HG02938 (cell line): ENCODE measurements around the gene AEBP1.

ENCODE experiments used
- ATAC-seq: cut with Tn5 transposase; IDR thresholded peaks from one replicate; pipeline ENCODE4 v1.9.1; 2021; ENCODE audit warnings: mild to moderate bottlenecking, moderate library complexity; ENCODE audit not compliant: unreplicated experiment

The AEBP1 gene

DNA sequence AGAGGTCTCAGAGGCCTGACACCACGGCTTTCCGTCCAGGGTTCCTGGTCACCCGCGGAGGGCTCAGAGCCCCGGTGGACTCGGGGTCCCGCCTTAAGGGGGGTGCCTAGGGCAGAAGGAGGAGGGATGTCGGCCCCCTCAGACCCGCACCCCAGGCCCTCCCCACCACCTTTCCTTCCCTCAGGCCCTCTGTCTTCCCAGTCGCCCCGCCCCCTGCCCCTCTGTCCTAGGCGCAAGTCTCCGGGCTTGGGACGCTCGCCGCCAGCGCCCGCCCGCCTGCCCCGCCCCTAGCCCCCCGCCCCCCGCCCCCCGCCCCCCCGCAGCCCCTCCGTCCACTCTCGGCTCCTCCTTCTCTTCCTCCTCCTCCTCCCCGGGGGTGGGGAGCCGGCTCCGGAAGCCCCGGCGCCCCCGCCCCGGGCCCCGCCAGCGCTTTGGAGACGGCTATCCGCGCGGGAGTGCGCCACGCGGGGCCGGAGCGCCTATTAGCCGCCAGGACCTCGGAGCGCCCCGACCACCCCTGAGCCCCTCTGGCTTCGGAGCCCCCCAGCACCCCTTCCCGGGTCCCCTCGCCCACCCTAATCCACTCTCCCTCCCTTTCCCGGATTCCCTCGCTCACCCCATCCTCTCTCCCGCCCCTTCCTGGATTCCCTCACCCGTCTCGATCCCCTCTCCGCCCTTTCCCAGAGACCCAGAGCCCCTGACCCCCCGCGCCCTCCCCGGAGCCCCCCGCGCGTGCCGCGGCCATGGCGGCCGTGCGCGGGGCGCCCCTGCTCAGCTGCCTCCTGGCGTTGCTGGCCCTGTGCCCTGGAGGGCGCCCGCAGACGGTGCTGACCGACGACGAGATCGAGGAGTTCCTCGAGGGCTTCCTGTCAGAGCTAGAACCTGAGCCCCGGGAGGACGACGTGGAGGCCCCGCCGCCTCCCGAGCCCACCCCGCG, at the start of gene AEBP1:
TSS of gene AEBP1 (plus strand) at position 423 of the 937 bp plus-strand sequence. CDS start at position 744, 321 bp downstream.
- no peak for ATAC-seq

GRCh38 chr7:44056681-44057080, 47.5 kb upstream of the AEBP1 start:
- ATAC-seq, result no peak

- ATAC-seq, result no peak
Measured at GRCh38 chr7:44057181-44057848, 46.8 kb upstream of the AEBP1 start.

GRCh38 chr7:44057849-44058758, 46.0 kb upstream of the AEBP1 start:
- no peak for ATAC-seq

GRCh38 chr7:44058759-44059218, 45.4 kb upstream of the AEBP1 start:
- ATAC-seq, result no peak

GRCh38 chr7:44059219-44060090, 44.7 kb upstream of the AEBP1 start:
- peak; percentile 44 for ATAC-seq

DNA sequence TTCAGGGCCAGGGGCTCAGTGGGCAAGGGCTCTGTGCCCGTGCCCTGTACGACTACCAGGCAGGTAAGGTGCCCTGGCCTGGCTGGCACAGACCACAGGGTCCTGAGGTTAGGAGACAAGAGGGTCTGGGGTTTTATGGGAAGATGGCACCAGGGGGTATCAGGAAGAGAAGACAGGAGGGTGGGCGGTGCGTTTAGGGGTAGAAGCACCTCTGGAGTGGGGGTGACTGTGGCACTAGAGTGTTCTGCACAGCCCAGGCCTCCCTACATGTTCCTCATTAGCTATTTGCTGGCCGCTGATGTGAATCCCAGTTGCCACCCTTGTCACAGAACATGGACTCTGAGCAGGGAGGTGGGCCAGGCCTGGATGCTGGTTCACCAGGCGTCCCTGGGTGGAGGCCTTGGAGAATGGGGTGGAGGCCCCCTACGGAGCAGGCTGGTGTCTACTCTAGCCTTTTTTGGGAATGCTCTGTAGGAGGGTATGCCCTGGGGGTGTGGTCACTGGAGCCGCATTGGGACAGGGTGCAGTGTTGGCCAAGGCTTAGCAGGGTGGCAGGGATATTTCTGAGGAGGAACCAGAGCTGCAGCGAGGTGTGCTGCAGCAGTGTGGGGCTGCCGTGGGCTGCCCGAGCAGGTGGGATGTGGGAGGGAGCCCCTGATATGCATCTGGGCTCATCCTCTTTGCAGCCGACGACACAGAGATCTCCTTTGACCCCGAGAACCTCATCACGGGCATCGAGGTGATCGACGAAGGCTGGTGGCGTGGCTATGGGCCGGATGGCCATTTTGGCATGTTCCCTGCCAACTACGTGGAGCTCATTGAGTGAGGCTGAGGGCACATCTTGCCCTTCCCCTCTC, 43.8 kb upstream of the AEBP1 start:
- ATAC-seq, result no peak

DNA sequence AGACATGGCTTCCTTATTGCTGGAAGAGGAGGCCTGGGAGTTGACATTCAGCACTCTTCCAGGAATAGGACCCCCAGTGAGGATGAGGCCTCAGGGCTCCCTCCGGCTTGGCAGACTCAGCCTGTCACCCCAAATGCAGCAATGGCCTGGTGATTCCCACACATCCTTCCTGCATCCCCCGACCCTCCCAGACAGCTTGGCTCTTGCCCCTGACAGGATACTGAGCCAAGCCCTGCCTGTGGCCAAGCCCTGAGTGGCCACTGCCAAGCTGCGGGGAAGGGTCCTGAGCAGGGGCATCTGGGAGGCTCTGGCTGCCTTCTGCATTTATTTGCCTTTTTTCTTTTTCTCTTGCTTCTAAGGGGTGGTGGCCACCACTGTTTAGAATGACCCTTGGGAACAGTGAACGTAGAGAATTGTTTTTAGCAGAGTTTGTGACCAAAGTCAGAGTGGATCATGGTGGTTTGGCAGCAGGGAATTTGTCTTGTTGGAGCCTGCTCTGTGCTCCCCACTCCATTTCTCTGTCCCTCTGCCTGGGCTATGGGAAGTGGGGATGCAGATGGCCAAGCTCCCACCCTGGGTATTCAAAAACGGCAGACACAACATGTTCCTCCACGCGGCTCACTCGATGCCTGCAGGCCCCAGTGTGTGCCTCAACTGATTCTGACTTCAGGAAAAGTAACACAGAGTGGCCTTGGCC, 43.0 kb upstream of the AEBP1 start:
- ATAC-seq, result no peak

DNA sequence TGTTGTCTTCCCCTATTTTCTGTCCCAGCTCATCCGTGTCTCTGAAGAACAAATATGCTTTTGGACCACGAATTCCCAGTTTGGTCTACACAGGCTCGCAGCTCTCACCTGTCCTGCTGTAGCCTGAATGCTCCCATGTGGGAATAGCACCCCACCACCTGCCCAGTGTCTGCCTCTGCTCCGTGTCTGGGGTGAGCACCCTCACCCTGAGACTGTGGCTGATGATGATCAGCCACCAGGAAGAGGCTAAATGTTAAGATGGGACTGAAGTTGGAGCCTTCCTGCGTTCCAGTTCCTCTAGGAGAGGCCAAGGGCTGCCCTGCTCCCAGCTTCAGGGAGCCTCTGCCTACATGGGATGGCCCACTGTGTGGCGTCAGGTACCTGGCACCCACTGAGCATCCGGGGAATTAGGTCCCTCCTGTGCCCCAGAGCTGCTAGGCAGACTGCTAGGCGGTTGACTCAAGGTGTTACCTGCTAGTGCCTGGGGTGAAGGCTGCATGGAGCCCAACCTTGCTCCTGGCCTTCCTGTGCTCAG, 42.4 kb upstream of the AEBP1 start:
- ATAC-seq, result no peak

DNA sequence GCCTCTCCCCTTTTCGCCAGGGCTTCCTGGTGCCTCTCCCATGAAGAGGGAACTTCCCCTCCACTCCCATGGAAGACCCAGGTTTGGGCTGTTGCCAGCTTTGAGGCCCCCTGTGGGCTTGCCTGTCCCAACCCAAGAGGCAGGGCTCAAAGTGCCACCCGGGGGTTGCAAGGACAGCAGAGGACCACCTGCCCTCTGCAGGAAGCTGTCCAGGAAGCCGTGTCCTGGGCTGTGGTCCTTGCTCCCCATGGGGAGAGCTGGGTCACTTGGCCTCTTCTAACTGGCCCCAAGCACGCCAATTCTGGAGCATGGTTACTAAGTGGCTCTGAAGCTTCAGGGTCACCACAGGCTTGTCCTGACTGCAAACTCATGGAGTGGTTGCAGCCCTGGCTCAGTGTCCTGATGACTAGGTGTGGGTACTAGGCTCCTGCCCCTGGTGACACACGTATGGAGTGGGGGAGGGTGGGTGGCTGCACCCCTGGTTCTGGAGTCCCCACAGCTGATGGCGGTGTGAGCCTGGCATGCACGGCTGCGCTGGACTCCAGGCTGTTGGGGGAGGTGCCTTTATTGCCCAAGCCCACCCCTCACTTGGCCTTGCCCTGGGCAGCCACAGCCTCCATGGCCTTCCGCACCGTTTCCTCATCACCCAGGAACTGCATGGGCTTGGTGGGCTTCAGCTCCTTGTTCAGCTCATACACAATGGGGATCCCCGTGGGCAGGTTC, 41.8 kb upstream of the AEBP1 start:
- ATAC-seq, result no peak

DNA sequence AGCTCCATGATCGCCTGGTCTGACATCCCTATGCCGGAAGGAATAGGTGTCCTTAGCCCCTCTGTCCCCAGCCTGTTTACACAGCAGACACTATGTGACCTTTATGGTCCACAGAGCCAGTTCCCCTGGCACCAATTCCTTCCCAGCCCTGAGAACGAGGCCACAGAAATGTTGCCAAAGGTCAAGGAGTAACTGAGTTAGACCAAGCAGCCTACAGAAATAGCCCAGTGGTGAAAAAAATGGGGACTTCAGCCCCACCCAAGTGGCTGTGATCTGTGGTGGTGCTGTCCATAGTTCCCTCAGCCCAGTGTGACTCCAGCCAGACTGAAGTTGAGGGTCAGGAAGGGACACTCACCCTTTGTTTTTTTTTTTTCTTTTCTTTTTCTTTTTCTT, 41.2 kb upstream of the AEBP1 start:
- ATAC-seq, result no peak

DNA sequence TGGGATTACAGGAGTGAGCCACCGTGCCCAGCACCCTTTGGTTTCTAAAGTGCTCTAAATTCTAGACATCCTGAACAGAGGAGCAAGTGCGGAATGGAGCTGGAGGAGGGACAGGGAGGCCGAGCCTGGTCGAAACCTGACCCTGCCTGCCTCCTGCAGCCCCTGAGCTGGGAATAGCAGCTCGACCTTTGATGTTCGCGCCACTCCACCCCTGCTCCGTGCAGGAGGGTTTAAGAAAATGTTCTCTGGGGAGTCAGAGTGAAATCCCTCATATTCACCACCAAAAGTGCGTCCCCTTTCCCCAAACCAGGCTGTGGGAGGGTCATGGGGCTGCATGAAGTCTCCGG, 40.6 kb upstream of the AEBP1 start:
- no peak for ATAC-seq

GRCh38 chr7:44063894-44064651, 40.1 kb upstream of the AEBP1 start:
- ATAC-seq, result no peak

DNA sequence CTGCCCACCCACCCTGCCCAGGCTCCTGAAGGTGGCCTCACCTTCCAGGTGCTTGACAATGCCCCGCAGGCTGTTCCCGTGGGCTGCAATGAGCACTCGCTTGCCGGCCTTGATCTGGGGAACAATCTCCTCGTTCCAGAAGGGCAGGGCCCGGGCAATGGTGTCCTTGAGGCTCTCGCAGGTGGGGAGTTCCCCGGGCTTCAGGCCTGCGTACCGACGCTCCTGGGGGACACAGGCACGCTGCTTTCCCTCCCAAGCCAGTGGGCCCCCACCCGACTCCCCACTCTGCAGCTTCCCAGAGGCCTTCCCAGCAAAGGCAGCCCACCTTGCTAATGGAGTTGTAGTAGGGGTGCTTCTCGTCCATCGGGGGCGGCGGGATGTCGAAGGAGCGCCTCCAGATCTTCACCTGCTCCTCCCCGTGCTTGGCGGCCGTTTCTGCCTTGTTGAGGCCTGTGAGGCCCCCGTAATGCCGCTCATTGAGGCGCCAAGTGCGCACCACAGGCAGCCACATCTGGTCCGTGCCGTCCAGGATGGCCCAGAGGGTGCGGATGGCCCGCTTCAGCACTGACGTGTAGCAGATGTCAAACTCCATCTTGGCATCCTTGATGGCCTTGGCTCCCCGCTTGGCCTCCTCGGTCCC, 39.2 kb upstream of the AEBP1 start:
- ATAC-seq, result no peak

- ATAC-seq, result no peak
Measured at GRCh38 chr7:44065431-44066110, 38.6 kb upstream of the AEBP1 start, which contains the start of gene PGAM2. PGAM2 (minus strand) TSS chr7:44065567; CDS start chr7:44065529, 38 bp downstream.

DNA sequence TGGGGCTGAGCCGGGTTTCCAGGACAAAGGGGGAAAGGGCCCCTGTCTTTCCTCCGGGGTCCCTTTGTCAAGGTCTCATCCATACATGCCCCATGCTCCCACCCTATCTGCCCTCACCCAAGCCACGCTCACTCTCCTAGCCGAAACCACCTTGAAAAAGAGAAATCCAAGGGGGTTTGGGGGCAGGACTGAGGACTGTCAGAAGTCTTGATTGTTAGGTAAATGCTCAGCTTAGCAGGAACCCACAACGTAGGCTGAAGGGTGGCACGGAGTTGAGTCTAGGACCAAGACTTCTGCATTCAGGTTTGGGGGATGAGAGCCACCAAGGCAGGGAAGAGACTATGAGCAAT, 38.1 kb upstream of the AEBP1 start:
- no peak for ATAC-seq
